ENCODE measurements around the gene CIT.

The CIT gene

DNA sequence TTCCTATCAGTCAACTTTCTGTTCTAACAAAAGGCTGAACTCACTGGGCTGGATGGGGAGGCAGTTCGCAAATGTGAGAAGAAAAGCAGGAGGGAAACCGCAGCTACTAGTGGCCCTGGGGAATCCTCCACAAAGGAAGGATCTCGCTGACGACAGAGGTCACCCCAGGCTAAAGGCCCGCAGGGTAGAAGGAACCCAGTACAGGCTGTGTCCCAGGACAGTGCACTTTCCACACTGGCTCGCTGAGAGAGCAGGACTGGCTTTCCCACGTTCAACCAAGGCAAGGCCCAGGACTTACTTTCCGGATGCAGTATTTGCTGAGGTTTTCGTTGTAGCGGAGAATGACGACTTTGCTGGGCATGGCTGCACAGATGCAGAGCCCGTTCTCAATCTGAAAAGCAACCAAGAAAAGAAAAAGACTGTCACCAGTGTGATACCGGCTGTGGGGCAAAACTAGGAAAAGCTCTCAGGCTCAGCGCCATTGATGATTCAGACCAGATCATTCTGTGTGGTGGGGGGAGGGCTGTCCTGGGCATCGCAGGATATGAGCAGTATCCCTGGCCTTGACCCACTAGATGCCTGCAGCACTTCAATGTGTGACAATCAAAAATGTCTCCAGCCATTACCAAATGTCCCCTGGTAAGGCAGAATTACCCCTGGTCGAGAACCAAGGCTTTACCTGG is 172.9 kb downstream of the CIT start:
- no peak for DNase-seq (ENCODE audit: low spot score)

DNA sequence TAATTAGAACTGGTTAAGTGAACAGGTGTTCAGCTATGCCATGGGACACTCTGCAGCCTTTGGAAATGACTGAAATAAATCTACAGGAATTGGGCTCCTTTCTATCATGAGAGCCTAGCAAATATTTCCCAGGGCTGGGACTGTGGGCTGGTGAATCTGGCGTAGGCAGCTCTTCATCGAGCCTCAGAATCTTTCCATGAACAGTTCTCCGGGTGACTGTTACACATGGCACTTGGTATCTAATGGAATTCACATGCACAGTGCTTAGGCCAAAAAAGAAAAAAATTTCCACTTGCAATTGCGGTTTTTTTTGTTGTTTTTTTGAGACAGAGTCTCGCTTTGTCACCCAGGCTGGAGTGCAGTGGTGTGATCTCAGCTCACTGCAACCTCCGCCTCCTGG is 177.0 kb downstream of the CIT start:
- TF ChIP-seq, protein P1, sequence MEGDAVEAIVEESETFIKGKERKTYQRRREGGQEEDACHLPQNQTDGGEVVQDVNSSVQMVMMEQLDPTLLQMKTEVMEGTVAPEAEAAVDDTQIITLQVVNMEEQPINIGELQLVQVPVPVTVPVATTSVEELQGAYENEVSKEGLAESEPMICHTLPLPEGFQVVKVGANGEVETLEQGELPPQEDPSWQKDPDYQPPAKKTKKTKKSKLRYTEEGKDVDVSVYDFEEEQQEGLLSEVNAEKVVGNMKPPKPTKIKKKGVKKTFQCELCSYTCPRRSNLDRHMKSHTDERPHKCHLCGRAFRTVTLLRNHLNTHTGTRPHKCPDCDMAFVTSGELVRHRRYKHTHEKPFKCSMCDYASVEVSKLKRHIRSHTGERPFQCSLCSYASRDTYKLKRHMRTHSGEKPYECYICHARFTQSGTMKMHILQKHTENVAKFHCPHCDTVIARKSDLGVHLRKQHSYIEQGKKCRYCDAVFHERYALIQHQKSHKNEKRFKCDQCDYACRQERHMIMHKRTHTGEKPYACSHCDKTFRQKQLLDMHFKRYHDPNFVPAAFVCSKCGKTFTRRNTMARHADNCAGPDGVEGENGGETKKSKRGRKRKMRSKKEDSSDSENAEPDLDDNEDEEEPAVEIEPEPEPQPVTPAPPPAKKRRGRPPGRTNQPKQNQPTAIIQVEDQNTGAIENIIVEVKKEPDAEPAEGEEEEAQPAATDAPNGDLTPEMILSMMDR (IDR thresholded peaks at IDR 0.05; ENCODE audit: extremely low read depth, missing control alignments): no peak
- no peak for DNase-seq (ENCODE audit: low spot score)

More for the DNA sequence above, 172.9 kb downstream of the CIT start:
- TF ChIP-seq, protein P1 (IDR thresholded peaks at IDR 0.05; ENCODE audit: extremely low read depth, missing control alignments): no peak

DNA sequence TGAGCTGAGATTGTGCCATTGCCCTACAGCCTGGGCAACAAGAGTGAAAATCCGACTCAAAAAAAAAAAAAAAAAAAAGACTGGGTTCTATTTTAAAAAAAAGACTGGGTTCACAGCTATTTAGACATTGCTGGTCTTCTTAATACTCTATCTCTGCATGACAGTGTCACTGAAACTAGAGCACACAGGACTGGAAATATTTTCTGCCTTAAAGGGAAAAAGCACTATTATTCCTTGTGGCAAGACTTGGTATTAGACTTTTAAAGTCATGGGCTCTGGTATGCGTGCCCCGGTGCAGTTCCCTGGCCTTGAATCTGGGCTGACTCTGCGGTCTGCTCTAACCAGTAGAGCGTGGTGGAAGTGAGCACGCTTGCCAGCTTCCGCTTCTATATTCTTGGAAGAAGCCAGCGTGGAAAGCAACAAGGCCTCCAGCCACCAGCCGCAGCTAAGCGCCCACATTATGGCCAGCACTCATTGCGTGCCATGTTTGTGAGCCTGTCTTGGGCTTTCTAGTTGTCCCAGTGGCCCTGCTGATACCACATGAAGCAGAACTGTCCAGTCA is 177.8 kb downstream of the CIT start:
- no peak for DNase-seq (ENCODE audit: low spot score)
- TF ChIP-seq, protein P1 (IDR thresholded peaks at IDR 0.05; ENCODE audit: extremely low read depth, missing control alignments): no peak

DNA sequence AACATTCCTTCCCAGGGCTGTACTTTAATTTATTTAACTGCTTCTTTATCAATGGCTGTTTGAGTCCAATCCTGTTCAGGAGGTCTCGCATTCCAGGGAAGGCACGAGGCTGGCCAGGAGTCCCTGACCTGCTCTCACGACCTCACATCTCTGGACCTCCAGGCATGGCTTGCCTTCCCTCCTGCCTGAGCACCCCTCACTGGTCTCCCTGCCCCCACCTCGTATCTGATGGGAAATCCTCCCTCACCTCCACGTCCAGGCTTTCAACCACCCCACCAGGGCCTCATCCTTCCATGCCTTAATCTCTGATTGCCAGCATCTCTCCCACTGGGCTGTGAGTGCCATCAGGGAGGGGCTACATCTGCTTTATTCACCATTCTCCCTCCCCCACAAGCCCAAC is 180.2 kb downstream of the CIT start:
- no peak for DNase-seq (ENCODE audit: low spot score)
- TF ChIP-seq, protein P1 (IDR thresholded peaks at IDR 0.05; ENCODE audit: extremely low read depth, missing control alignments): no peak

DNA sequence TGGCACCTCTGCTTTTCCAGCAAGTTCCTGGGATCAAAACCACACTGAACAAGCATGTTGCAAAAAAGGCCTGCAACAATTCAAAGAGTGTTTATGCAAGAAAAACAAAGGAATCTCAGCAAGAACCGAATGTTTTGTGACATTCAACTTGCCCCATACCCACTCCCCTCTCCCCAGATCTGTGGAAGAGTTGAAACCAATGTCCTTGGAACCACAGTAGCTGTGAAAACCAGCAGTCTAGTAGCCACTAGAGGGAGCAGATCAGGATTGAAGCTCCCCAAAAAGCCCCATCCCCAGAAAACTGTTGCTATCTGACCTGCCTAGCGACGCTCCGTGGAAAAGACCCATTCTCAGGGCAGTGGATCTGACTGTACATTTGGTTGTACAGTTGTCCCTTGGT is 182.1 kb downstream of the CIT start:
- TF ChIP-seq, protein P1 (IDR thresholded peaks at IDR 0.05; ENCODE audit: extremely low read depth, missing control alignments): no peak
- no peak for DNase-seq (ENCODE audit: low spot score)

DNA sequence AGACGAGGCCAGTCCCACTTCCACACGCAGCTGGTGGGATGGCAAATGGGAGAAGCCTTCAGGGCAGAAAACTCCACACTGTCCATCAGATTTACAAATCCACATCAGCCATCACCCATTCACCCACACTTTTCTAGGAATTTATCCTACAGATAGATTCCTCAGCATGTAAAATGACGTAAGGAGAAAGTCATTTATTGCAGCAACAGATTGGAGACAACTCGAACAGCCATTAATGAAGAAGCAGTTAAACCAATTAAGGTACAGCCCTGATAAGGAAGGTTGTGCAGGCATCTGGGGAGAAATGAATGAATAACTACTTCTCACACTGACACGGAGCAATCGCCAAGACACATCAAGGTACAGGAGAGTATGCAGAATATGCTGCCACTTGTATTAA is 183.0 kb downstream of the CIT start:
- DNase-seq (ENCODE audit: low spot score): no peak
- TF ChIP-seq, protein P1 (IDR thresholded peaks at IDR 0.05; ENCODE audit: extremely low read depth, missing control alignments): no peak

DNA sequence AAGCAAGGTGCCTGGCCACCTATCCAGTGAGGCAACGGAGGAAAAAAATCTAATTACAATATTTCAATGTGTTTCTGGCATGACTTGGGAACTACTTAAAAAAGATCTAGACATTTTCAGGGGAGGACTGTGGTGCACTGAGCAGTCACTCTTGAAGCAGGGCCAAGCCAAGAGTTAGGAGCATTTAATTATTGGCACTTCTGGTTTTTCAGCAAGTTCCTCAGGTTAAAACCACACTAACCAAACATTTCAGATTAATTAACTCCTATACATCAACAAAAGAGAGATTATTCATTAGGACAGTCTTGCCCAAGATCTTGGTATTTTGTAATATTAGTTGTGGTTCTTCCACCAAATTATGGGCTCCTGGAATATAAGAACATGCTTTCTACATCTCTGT is 183.6 kb downstream of the CIT start:
- no peak for DNase-seq (ENCODE audit: low spot score)
- TF ChIP-seq, protein P1 (IDR thresholded peaks at IDR 0.05; ENCODE audit: extremely low read depth, missing control alignments): no peak
